CD4-positive, alpha-beta T cell (primary cell): Measurements from ENCODE around the gene TCAF2. TPM values are rescaled to one million over a fixed set of nuclear protein-coding genes. Genes with fewer than 3 reads are reported as not detected.

Experiments used
- total RNA-seq, 174 experiments: library from RNA in 2 of 174; stranded (reverse) in 2 of 174; gene quantifications; one replicate each; pipeline ENCODE4 v1.2.3 and lab custom pipeline; 2021 to 2026

TCAF2 gene
- total RNA-seq, 2 experiments from 2014 or later = 29.6 to 30.2 TPM

Other genes with a start within 250 kb of the TCAF2 start
- gene ZYX, start 239.6 kb upstream of the TCAF2 start, total RNA-seq = 100 to 1,000 TPM; 132 to 146 TPM
- gene EPHA1, start 212.1 kb upstream of the TCAF2 start, total RNA-seq = 10 to 100 TPM; 16.0 to 19.0 TPM
- gene TAS2R60, start 177.5 kb upstream of the TCAF2 start, total RNA-seq = under 1 TPM; 0.47 to 0.61 TPM
- under 1 TPM; 0.69 to 0.73 TPM for gene TAS2R41, start 143.1 kb upstream of the TCAF2 start, total RNA-seq
- gene CTAGE15, start 49.2 kb upstream of the TCAF2 start, total RNA-seq = under 1 TPM; 0.25 to 0.47 TPM
- under 1 TPM; 0.11 to 0.34 TPM for gene CTAGE6, start 136.7 kb downstream of the TCAF2 start, total RNA-seq